Measurements from ENCODE around the gene PAX6. TPM values are rescaled to one million over a fixed set of nuclear protein-coding genes. Genes with fewer than 3 reads are reported as not detected.
A peak's percentile ranks its signal among the peaks of the same experiment; 100 is the strongest.

The PAX6 gene
- total RNA-seq, 1 experiment from 2014 or later = 22.4 TPM

GRCh38 chr11:31813391-31814175, 2.5 kb upstream of the PAX6 start:
- Histone ChIP-seq H3K27ac (ENCODE audit: low read depth, low read length, poor library complexity, severe bottlenecking) (no peak overlapping the region), H3K9me3 (ENCODE audit: low read depth, low read length, poor library complexity, severe bottlenecking) (no peaks in the 10 kb centered on the region), H3K27me3 (replicated peaks; ENCODE audit: insufficient read depth, low read depth, low read length, poor library complexity) (peaks cover 94% of the 10 kb centered on the region), H3K36me3 (ENCODE audit: insufficient read depth, low read length, poor library complexity, severe bottlenecking) (no peaks in the 10 kb centered on the region), H3K4me1 (ENCODE audit: insufficient read depth, low read length, poor library complexity, severe bottlenecking) (peaks cover 83% of the 10 kb centered on the region), H3K4me3 (ENCODE audit: low read depth, low read length, poor library complexity, severe bottlenecking) (peak overlapping the region; percentile 44)
- POLR2A ChIA-PET (ENCODE audit: low non-redundant PET) = interaction anchor here (0.7 kb wide), 1 partner anchor 999 kb away, joined by 3 read pairs; no protein-coding TSS in a partner anchor
- intact Hi-C loops (cut with micrococcal nuclease; ENCODE audit: unreplicated experiment) = loop anchor here (5.0 kb wide), 4 partner anchors 171 to 706 kb away; partner anchors contain the start of gene RCN1
- CTCF ChIA-PET = interaction anchor here (0.6 kb wide), 2 partner anchors 168 to 1228 kb away, joined by 4 to 7 read pairs; no protein-coding TSS in a partner anchor
- DNase-seq (ENCODE audit: low spot score) = peak; percentile 82
- TF ChIP-seq, protein P1, sequence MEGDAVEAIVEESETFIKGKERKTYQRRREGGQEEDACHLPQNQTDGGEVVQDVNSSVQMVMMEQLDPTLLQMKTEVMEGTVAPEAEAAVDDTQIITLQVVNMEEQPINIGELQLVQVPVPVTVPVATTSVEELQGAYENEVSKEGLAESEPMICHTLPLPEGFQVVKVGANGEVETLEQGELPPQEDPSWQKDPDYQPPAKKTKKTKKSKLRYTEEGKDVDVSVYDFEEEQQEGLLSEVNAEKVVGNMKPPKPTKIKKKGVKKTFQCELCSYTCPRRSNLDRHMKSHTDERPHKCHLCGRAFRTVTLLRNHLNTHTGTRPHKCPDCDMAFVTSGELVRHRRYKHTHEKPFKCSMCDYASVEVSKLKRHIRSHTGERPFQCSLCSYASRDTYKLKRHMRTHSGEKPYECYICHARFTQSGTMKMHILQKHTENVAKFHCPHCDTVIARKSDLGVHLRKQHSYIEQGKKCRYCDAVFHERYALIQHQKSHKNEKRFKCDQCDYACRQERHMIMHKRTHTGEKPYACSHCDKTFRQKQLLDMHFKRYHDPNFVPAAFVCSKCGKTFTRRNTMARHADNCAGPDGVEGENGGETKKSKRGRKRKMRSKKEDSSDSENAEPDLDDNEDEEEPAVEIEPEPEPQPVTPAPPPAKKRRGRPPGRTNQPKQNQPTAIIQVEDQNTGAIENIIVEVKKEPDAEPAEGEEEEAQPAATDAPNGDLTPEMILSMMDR (conservative IDR thresholded peaks at IDR 0.05; ENCODE audit: low read depth, low read length) = no peak
- TF ChIP-seq EZH2 (IDR thresholded peaks at IDR 0.05; ENCODE audit: borderline replicate concordance, low read depth, low read length, poor library complexity, severe bottlenecking) = peak; percentile 89
- no TSS peak for BruUV-seq (replicated peaks)

GRCh38 chr11:31812383-31813381, 1.6 kb upstream of the PAX6 start:
- Histone ChIP-seq H3K9me3 (ENCODE audit: low read depth, low read length, poor library complexity, severe bottlenecking) (no peaks in the 10 kb centered on the region), H3K4me3 (ENCODE audit: low read depth, low read length, poor library complexity, severe bottlenecking) (peak overlapping the region; percentile 44), H3K36me3 (ENCODE audit: insufficient read depth, low read length, poor library complexity, severe bottlenecking) (no peaks in the 10 kb centered on the region), H3K27ac (ENCODE audit: low read depth, low read length, poor library complexity, severe bottlenecking) (no peak overlapping the region), H3K27me3 (replicated peaks; ENCODE audit: insufficient read depth, low read depth, low read length, poor library complexity) (peaks cover 94% of the 10 kb centered on the region), H3K4me1 (ENCODE audit: insufficient read depth, low read length, poor library complexity, severe bottlenecking) (peaks cover 84% of the 10 kb centered on the region)
- TF ChIP-seq, protein P1 (conservative IDR thresholded peaks at IDR 0.05; ENCODE audit: low read depth, low read length) = no peak
- peak; percentile 92 for TF ChIP-seq EZH2 (IDR thresholded peaks at IDR 0.05; ENCODE audit: borderline replicate concordance, low read depth, low read length, poor library complexity, severe bottlenecking)
- no peak for DNase-seq (ENCODE audit: low spot score)
- ChIA-PET POLR2A (ENCODE audit: low non-redundant PET) (interaction anchor here (0.7 kb wide), 1 partner anchor 998 kb away, joined by 3 read pairs; no protein-coding TSS in a partner anchor), CTCF (interaction anchor here (0.6 kb wide), 2 partner anchors 167 to 1227 kb away, joined by 4 to 7 read pairs; no protein-coding TSS in a partner anchor)
- intact Hi-C loops (cut with micrococcal nuclease; ENCODE audit: unreplicated experiment) = loop anchor here (5.0 kb wide), 4 partner anchors 170 to 705 kb away; partner anchors contain the start of gene RCN1
- BruUV-seq (replicated peaks) = no TSS peak
